Bone marrow (tissue), 2 donors: ENCODE data around the gene HPSE2.
"Not testable (repeated sequence)": the region's sequence is repeated elsewhere in the genome, so short reads cannot be mapped to it uniquely, and the experiment has no call there.

ENCODE experiments used
- DNase-seq, 2 donors: peaks; one replicate each; lab custom pipeline; 2025; lab: John Stamatoyannopoulos, UW

Gene HPSE2

GRCh38 chr10:99235658-99236626 is at the start of gene HPSE2:
TSS of gene HPSE2 (minus strand) at chr10:99235852.
- DNase-seq: no peak

GRCh38 chr10:99280472-99280871 is 44.8 kb upstream of the HPSE2 start:
- no peak for DNase-seq

- no peak for DNase-seq
Measured at GRCh38 chr10:99279626-99280111, 44.0 kb upstream of the HPSE2 start.

GRCh38 chr10:99276848-99277486 is 41.3 kb upstream of the HPSE2 start:
- DNase-seq: no peak

- no peak for DNase-seq
Measured at GRCh38 chr10:99266383-99266782, 30.7 kb upstream of the HPSE2 start.

- DNase-seq: no peak
Measured at GRCh38 chr10:99248824-99249223, 13.2 kb upstream of the HPSE2 start.

- not testable (repeated sequence) for DNase-seq
Measured at GRCh38 chr10:99247893-99248292, 12.2 kb upstream of the HPSE2 start.

- no peak for DNase-seq
Measured at GRCh38 chr10:99236627-99237309, 1.1 kb upstream of the HPSE2 start.

- no peak for DNase-seq
Measured at GRCh38 chr10:99234791-99235657, 628 bp downstream of the HPSE2 start.

- DNase-seq: peak in 1 of 2 donors; percentile 57
Measured at GRCh38 chr10:99234041-99234790, 1.4 kb downstream of the HPSE2 start.

- peak in 1 of 2 donors; percentile 57 for DNase-seq
Measured at GRCh38 chr10:99233689-99234037, 2.0 kb downstream of the HPSE2 start.

GRCh38 chr10:99233000-99233688 is 2.5 kb downstream of the HPSE2 start:
- DNase-seq: no peak

- no peak for DNase-seq
Measured at GRCh38 chr10:99232360-99232999, 3.2 kb downstream of the HPSE2 start.

GRCh38 chr10:99224766-99225165 is 10.9 kb downstream of the HPSE2 start:
- DNase-seq: no peak

GRCh38 chr10:99207340-99207739 is 28.3 kb downstream of the HPSE2 start:
- DNase-seq: no peak

GRCh38 chr10:99203310-99203709 is 32.3 kb downstream of the HPSE2 start:
- DNase-seq: no peak

GRCh38 chr10:99172950-99173349 is 62.7 kb downstream of the HPSE2 start:
- no peak for DNase-seq

GRCh38 chr10:99172128-99172738 is 63.4 kb downstream of the HPSE2 start:
- no peak for DNase-seq

- DNase-seq: no peak
Measured at GRCh38 chr10:99170116-99170675, 65.5 kb downstream of the HPSE2 start.
